ENCODE data around the gene CCNC.

Gene CCNC

DNA sequence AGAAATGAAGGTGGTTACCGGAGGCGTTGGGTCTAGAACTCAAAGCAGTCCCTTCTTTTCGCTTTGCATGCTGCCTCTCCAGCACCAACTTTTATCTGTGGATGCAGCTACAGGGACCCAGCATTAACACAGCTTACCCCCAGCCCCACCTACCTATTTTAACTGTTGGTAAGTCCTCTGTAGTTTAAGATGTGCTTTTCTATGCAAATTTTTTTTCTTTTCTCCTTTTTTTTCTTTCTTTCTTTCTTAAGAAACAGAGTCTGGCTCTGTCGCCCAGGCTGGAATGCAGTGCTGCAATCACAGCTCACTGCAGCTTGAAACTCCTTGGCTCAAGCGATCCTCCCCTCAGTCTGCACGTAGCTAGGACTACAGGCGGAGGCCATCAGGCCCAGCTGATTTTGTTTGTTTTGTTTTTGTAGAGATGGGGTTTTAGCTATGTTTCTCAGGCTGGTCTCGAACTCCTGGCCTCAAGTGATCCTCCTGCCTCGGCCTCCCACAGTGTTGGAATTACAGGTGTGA, 46.8 kb downstream of the CCNC start:
- TF ChIP-seq, protein P1, sequence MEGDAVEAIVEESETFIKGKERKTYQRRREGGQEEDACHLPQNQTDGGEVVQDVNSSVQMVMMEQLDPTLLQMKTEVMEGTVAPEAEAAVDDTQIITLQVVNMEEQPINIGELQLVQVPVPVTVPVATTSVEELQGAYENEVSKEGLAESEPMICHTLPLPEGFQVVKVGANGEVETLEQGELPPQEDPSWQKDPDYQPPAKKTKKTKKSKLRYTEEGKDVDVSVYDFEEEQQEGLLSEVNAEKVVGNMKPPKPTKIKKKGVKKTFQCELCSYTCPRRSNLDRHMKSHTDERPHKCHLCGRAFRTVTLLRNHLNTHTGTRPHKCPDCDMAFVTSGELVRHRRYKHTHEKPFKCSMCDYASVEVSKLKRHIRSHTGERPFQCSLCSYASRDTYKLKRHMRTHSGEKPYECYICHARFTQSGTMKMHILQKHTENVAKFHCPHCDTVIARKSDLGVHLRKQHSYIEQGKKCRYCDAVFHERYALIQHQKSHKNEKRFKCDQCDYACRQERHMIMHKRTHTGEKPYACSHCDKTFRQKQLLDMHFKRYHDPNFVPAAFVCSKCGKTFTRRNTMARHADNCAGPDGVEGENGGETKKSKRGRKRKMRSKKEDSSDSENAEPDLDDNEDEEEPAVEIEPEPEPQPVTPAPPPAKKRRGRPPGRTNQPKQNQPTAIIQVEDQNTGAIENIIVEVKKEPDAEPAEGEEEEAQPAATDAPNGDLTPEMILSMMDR (conservative IDR thresholded peaks at IDR 0.05): no peak
- TF ChIP-seq ZFX (IDR thresholded peaks at IDR 0.05): no peak
- peak overlapping the region; percentile 82 for H3K27ac ChIP-seq

- peak overlapping the region; percentile 82 for H3K27ac ChIP-seq
- no peak for TF ChIP-seq ZFX (IDR thresholded peaks at IDR 0.05)
- TF ChIP-seq, protein P1 (conservative IDR thresholded peaks at IDR 0.05): peak; percentile 83
These were observed 47.4 kb downstream of the CCNC start for GRCh38 chr6:99520855-99521632.

DNA sequence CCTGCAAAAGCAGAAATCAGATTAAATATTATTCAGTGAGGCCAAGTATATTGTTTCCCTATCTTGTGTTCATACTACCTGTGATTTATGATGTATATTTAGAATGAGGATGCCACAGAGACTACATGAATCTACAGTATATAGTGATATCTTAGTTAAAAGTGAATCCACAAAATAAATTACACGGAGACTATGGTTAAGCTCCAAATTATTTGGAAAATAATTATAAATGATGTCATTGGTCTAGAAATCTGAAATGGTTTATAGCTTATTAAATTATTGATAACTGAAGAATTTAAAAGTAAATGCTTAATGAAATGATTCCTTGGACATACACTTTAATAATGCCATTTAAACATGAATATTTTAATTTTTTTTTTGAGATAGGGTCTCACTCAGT, 49.0 kb downstream of the CCNC start:
- H3K27ac ChIP-seq: no peak overlapping the region
- TF ChIP-seq, protein P1 (conservative IDR thresholded peaks at IDR 0.05): no peak
- no peak for TF ChIP-seq ZFX (IDR thresholded peaks at IDR 0.05)

- H3K27ac ChIP-seq: no peak overlapping the region
- TF ChIP-seq, protein P1 (conservative IDR thresholded peaks at IDR 0.05): no peak
- TF ChIP-seq ZFX (IDR thresholded peaks at IDR 0.05): no peak
These were observed 54.4 kb downstream of the CCNC start for GRCh38 chr6:99514089-99514488.

DNA sequence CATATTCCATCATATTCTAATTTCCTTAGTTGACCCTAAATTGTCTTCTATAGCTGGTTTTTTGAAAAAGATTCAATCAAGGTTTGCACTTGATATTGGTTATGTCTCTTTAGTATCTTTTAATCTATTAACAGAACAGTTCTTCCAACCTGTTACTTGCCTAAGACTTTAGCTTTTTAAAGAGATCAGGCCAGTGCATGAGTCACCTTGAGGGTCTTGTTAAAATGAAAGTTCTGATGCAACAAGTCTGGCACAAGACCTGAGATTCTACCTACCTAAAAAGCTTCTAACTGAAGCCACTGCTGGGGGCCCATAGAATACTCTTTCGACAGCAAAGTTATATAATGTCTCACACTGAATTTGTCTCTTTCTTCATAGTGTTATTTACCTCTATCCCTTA, 56.4 kb downstream of the CCNC start:
- no peak overlapping the region for H3K27ac ChIP-seq
- TF ChIP-seq, protein P1 (conservative IDR thresholded peaks at IDR 0.05): no peak
- no peak for TF ChIP-seq ZFX (IDR thresholded peaks at IDR 0.05)

GRCh38 chr6:99507648-99508047, 60.8 kb downstream of the CCNC start:
- H3K27ac ChIP-seq: no peak overlapping the region
- TF ChIP-seq, protein P1 (conservative IDR thresholded peaks at IDR 0.05): no peak
- TF ChIP-seq ZFX (IDR thresholded peaks at IDR 0.05): no peak

GRCh38 chr6:99501762-99502161, 66.7 kb downstream of the CCNC start:
- no peak for TF ChIP-seq ZFX (IDR thresholded peaks at IDR 0.05)
- TF ChIP-seq, protein P1 (conservative IDR thresholded peaks at IDR 0.05): no peak
- no peak overlapping the region for H3K27ac ChIP-seq

All from C4-2B (cell line).